Fibroblast of pulmonary artery (primary cell): ENCODE measurements around the gene CCT6A.
"Not testable (repeated sequence)": the region's sequence is repeated elsewhere in the genome, so short reads cannot be mapped to it uniquely, and the experiment has no call there.

Experiments used
- DNase-seq: peaks from one replicate; pipeline ENCODE4 v3.0.0-alpha.2; 2010; ENCODE audit warnings: low read depth
- H3K4me3 ChIP-seq: replicated peaks from 2 replicates; pipeline ENCODE4 v1.5.1; 2011; ENCODE audit warnings: low read depth, mild to moderate bottlenecking, control low read depth, low read length, moderate library complexity
- TF ChIP-seq, protein P1 (sequence below): IDR thresholded peaks from 2 replicates; pipeline ENCODE4 v1.5.1; 2011; ENCODE audit warnings: mild to moderate bottlenecking, control low read depth, low read length, inconsistent platforms; ENCODE audit errors: missing control alignments

Gene CCT6A

DNA sequence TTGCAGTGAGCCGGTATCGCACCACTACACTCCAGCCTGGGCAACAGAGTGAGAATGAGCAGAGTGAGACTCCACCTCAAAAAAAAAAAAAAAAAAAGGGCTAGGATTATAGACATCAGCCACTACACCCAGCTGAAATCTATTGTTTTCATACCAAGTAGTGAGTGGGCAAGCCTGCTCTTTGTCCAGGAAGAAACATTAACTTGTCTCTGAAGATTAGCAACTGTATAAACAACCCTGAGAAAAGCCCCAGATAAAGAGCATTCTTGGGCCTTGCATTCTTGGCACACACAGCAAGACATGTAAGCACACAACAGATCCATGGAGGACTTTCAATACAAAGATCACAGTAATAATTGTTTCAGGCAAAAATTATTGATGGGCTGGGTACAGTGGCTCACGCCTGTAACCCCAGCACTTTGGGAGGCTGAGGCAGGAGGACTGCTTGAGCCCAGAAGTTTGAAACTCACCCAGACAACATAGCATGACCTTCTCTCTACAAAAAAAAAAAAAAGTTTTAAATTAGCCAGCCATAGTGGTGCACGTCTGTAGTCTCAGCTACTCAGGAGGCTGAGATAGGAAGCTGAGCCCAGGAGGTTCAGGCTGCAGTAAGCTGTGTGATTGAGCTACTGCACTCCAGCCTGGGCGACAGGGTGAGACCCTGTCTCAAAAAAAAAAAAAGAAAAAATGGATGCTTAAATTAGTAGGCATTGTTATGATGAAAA is 4.7 kb upstream of the CCT6A start:
- no peak overlapping the region for H3K4me3 ChIP-seq
- TF ChIP-seq, protein P1, sequence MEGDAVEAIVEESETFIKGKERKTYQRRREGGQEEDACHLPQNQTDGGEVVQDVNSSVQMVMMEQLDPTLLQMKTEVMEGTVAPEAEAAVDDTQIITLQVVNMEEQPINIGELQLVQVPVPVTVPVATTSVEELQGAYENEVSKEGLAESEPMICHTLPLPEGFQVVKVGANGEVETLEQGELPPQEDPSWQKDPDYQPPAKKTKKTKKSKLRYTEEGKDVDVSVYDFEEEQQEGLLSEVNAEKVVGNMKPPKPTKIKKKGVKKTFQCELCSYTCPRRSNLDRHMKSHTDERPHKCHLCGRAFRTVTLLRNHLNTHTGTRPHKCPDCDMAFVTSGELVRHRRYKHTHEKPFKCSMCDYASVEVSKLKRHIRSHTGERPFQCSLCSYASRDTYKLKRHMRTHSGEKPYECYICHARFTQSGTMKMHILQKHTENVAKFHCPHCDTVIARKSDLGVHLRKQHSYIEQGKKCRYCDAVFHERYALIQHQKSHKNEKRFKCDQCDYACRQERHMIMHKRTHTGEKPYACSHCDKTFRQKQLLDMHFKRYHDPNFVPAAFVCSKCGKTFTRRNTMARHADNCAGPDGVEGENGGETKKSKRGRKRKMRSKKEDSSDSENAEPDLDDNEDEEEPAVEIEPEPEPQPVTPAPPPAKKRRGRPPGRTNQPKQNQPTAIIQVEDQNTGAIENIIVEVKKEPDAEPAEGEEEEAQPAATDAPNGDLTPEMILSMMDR = no peak
- peak; percentile 95 for DNase-seq

DNA sequence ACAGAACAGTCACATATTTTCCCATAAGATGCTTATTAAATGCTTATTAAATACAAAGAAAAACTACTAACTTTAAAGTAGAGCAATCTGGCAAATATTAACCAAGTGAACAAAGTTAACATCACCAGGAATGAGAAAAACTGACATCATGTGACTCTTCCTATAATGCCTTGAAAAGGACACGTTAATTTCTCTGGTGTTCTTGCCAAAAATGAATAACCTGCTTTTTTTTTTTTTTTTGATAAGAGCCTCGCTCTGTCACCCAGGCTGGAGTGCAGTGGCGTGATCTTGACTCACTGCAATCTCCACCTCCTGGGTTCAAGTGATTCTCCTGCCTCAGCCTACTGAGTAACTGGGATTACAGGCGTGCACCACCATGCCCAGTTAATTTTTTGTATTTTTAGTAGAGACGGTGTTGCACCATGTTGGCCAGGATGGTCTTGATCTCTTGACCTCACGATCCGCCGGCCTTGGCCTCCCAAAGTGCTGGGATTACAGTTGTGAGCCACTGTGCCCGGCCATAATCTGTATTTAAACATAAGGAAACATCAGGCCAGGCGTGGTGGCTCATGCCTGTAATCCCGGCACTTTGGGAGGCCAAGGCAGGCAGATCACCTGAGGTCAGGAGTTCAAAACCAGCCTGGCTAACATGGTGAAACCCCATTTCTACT is 4.0 kb upstream of the CCT6A start:
- DNase-seq = peak; percentile 38
- H3K4me3 ChIP-seq = not testable (repeated sequence)

DNA sequence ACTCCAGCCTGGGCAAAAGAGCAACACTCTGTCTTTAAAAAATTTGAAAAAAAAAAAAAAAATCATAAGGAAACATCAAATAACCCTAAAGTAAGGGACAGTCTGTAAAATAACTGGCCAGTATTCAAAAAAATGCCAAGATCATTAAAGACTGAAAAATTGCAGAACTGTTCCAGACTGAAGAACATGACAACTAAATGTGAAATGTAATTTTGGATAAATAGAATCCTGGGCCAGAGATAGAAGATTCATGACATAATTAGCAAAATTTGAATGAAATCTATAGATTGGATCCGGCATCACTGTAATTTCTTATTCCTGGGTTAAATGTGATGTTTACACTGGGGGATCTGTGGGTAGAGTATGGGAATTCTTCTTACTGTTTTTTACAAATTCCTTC is 3.3 kb upstream of the CCT6A start:
- H3K4me3 ChIP-seq = no peak overlapping the region
- no peak for DNase-seq
- TF ChIP-seq, protein P1 = no peak

DNA sequence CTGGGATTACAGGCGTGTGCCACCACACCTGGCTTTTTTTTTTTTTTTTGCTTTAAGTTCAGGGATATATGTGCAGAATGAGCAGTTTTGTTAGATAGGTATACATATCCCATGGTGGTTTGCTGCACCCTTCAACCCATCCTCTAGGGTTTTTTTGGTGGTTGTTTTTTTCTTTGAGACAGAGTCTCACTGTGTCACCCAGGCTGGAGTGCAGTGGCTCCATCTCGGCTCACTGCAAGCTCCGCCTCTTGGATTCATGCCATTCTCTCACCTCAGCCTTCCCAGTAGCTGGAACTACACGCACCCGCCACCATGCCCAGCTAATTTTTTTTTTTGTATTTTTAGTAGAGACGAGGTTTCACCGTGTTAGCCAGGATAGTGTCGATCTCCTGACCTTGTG is 2.8 kb upstream of the CCT6A start:
- H3K4me3 ChIP-seq, DNase-seq: not testable (repeated sequence)

DNA sequence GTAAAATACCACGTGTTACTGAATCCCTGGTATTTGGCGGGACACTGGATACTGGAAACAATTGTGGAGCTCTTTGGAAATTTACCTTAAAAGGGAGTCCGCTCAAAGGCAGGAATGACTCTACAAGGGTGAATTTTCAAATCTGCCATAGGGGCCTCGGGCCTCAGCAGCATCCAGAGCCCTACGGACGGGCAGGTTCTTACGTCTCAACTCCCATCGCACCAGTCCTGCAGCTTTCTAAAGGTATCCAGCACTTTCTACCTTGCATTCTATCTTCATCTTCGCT is 569 bp upstream of the CCT6A start:
- TF ChIP-seq, protein P1 = no peak
- H3K4me3 ChIP-seq = peak overlapping the region; percentile 93
- no peak for DNase-seq

DNA sequence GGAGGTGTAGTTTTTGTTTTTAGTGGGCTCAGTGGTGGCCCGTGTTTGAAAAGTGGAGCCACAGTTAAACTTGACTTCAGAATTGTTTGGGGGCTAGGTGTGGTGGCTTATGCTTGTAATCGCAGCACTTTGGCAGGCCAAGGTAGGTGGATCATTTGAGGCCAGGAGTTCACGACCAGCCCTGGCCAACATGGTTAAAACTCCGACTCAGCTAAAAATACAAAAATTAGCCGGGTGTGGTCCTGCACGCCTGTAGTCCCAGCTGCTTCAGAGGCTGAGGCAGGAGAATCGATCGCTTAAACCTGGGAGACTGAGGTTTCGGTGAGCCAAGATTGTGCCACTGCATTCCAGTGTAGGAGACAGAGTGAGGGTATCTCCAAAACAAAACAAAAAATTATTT is 1.8 kb downstream of the CCT6A start:
- TF ChIP-seq, protein P1 = no peak
- no peak for DNase-seq
- H3K4me3 ChIP-seq = no peak overlapping the region

DNA sequence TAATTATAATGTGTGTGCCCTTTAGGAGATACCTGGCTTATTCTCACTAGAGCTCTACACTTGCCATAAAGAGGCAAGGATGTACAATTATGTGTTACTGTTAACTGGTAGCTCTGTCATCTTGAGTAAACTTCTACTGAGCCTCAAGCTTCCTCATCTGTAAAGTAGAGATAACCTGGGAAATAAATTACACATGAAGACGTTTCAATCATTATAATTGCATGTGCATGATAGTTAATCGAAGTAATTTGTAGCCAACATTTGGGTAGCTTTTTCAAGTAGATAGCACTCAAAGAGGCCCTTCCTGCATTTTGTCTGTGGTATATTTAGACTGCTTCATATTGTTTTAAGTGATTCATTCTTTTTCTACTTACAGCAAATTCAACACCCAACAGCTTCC is 2.4 kb downstream of the CCT6A start:
- no peak for DNase-seq
- TF ChIP-seq, protein P1 = no peak
- no peak overlapping the region for H3K4me3 ChIP-seq

DNA sequence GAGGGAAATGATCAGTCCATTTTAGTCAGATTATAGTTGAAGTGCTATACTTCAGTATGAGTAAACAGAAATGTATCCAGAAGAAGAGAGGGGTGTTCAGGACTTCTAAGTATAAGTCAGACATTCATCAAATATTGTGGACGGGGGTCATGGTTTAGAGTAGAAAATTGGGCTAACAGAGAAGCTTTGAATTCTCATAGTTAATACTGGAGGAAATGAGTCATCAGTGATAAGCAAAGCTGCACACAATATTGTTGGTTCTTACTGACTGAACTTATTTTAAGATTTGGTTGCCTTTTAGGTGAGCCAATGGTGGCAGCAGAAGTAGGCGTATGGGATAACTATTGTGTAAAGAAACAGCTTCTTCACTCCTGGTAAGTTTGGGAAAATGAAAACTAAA is 10.8 kb downstream of the CCT6A start:
- H3K4me3 ChIP-seq = no peak overlapping the region
- TF ChIP-seq, protein P1 = no peak
- DNase-seq = peak; percentile 73
